Measurements from ENCODE around the gene SNTB2. TPM values are rescaled to one million over a fixed set of nuclear protein-coding genes. Genes with fewer than 3 reads are reported as not detected.

Gene SNTB2
- total and polyA plus RNA-seq, 10 of the 15 experiments (the other 5 are each of a cell fraction or from before 2014, with no cell fraction given): 1.2 to 15.7 (median 5.0) TPM

DNA sequence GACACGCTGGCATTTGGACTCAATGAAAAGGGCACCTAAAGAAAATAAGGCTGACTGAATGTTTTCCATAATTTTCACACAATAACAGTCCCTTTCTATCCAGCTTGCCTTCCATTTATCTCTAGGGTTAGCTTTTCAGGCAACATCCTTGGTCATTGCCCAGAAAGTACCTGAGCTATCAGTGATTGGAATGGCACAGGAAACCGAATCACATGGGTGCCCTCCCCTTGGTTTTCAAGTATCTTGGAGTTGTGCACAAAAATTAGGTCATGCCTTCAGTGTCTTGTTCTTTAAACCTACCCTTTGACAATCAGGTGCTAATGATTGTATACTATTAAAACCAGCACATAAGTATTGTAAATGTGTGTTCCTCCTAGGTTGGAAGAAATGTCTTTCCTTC, 120.9 kb downstream of the SNTB2 start:
- ChIA-PET SMC1A (ENCODE audit: uncharacterized antibody, unreplicated experiment) (no interaction called here), POLR2A (no interaction called here), CTCF (no interaction called here), RAD21 (ENCODE audit: unreplicated experiment) (no interaction called here)
- Histone ChIP-seq H3K4me3 (no peak overlapping the region), H3K4me2 (ENCODE audit: control insufficient read depth, insufficient read depth) (no peak overlapping the region), H3K9ac (ENCODE audit: control insufficient read depth, insufficient read depth, low read length) (no peak overlapping the region), H3K9me3 (replicated peaks; ENCODE audit: control insufficient read depth, insufficient read depth, low read length) (no peaks in the 10 kb centered on the region), H3K79me2 (ENCODE audit: control insufficient read depth, insufficient read depth, low read length) (peaks cover 13% of the 10 kb centered on the region), H2AFZ (ENCODE audit: control insufficient read depth, low read depth, low read length) (no peak overlapping the region), H3K4me1 (ENCODE audit: control insufficient read depth, insufficient read depth, low read length) (no peaks in the 10 kb centered on the region), H3K27ac (ENCODE audit: control insufficient read depth, insufficient read depth) (no peak overlapping the region), H4K20me1 (ENCODE audit: control insufficient read depth, insufficient read depth) (no peaks in the 10 kb centered on the region), H3K27me3 (replicated peaks in 1 of 2; ENCODE audit: control insufficient read depth in 2 of 2, insufficient read depth in 2 of 2, low read length in 1 of 2) (no peaks in the 10 kb centered on the region), H3K36me3 (ENCODE audit: control insufficient read depth in 2 of 2, insufficient read depth in 2 of 2, low read length in 1 of 2) (no peaks in the 10 kb centered on the region; a peak in 1 of 4 replicates)
- no TSS peak for BruUV-seq (replicated peaks)
- no peak for FAIRE-seq
- in situ Hi-C loops (cut with MboI) (no loop called here), intact Hi-C loops (cut with micrococcal nuclease; ENCODE audit: unreplicated experiment) (no loop called here)
- ATAC-seq: no peak
- 100% methylated on average over 2 of the region's 2 CpGs for WGBS (ENCODE audit: insufficient coverage, insufficient replicate concordance, low lambda C conversion rate, missing lambda C conversion rate)
- TF ChIP-seq, protein P1, sequence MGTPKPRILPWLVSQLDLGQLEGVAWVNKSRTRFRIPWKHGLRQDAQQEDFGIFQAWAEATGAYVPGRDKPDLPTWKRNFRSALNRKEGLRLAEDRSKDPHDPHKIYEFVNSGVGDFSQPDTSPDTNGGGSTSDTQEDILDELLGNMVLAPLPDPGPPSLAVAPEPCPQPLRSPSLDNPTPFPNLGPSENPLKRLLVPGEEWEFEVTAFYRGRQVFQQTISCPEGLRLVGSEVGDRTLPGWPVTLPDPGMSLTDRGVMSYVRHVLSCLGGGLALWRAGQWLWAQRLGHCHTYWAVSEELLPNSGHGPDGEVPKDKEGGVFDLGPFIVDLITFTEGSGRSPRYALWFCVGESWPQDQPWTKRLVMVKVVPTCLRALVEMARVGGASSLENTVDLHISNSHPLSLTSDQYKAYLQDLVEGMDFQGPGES (IDR thresholded peaks at IDR 0.05): no peak
- TF ChIP-seq TARDBP (IDR thresholded peaks at IDR 0.05; ENCODE audit: borderline replicate concordance) (no peak), SREBF1 (IDR thresholded peaks at IDR 0.05; ENCODE audit: low read length) (no peak)
- TF ChIP-seq, protein P2, sequence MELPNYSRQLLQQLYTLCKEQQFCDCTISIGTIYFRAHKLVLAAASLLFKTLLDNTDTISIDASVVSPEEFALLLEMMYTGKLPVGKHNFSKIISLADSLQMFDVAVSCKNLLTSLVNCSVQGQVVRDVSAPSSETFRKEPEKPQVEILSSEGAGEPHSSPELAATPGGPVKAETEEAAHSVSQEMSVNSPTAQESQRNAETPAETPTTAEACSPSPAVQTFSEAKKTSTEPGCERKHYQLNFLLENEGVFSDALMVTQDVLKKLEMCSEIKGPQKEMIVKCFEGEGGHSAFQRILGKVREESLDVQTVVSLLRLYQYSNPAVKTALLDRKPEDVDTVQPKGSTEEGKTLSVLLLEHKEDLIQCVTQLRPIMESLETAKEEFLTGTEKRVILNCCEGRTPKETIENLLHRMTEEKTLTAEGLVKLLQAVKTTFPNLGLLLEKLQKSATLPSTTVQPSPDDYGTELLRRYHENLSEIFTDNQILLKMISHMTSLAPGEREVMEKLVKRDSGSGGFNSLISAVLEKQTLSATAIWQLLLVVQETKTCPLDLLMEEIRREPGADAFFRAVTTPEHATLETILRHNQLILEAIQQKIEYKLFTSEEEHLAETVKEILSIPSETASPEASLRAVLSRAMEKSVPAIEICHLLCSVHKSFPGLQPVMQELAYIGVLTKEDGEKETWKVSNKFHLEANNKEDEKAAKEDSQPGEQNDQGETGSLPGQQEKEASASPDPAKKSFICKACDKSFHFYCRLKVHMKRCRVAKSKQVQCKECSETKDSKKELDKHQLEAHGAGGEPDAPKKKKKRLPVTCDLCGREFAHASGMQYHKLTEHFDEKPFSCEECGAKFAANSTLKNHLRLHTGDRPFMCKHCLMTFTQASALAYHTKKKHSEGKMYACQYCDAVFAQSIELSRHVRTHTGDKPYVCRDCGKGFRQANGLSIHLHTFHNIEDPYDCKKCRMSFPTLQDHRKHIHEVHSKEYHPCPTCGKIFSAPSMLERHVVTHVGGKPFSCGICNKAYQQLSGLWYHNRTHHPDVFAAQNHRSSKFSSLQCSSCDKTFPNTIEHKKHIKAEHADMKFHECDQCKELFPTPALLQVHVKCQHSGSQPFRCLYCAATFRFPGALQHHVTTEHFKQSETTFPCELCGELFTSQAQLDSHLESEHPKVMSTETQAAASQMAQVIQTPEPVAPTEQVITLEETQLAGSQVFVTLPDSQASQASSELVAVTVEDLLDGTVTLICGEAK (IDR thresholded peaks at IDR 0.05; ENCODE audit: borderline replicate concordance): no peak
- TF ChIP-seq, protein P3, sequence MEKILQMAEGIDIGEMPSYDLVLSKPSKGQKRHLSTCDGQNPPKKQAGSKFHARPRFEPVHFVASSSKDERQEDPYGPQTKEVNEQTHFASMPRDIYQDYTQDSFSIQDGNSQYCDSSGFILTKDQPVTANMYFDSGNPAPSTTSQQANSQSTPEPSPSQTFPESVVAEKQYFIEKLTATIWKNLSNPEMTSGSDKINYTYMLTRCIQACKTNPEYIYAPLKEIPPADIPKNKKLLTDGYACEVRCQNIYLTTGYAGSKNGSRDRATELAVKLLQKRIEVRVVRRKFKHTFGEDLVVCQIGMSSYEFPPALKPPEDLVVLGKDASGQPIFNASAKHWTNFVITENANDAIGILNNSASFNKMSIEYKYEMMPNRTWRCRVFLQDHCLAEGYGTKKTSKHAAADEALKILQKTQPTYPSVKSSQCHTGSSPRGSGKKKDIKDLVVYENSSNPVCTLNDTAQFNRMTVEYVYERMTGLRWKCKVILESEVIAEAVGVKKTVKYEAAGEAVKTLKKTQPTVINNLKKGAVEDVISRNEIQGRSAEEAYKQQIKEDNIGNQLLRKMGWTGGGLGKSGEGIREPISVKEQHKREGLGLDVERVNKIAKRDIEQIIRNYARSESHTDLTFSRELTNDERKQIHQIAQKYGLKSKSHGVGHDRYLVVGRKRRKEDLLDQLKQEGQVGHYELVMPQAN (conservative IDR thresholded peaks at IDR 0.05): no peak
- DNase-seq (ENCODE audit: low read depth, low spot score): no peak
